Choroid plexus epithelial cell (primary cell): ENCODE measurements around the gene ERCC4.

Source experiments
- DNase-seq: peaks from one replicate; pipeline ENCODE4 v3.0.0-alpha.2; 2010; ENCODE audit warnings: low read depth
- H3K4me3 ChIP-seq: 2 replicates; pipeline ENCODE4 v1.5.1; 2011; ENCODE audit warnings: low read depth, mild to moderate bottlenecking, control low read depth, low read length, moderate library complexity
- TF ChIP-seq, protein P1 (sequence below): conservative IDR thresholded peaks from 2 replicates; pipeline ENCODE4 v1.5.1; 2011; ENCODE audit warnings: low read depth, mild to moderate bottlenecking, control low read depth, inconsistent platforms, low read length, moderate library complexity

Gene ERCC4

DNA sequence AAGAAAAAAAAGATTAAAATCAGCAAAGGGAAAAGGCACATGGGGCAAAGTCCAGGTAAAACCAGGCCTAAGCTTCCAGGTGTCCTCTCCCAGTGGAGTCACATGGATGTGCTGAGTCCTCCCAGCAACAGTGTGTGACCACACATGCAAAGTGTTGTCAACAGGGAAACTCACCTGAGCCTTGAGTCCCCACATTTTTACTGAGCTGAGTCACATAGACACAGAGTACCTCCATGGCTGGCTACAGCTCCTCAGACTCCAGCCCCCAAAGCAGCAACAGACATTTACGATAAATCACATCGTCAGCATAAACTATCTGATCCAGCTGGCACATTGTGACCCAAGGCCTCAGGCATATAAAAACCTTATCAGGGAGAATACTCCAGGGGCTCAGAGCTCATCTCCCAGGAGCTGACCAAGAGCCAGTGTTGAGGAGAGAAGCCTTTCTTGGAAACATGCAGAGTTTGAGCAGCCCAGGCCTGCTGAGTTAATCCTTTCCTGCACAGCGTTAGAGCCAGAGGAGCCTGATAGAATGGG is 20.5 kb downstream of the ERCC4 start:
- no peak for DNase-seq
- TF ChIP-seq, protein P1, sequence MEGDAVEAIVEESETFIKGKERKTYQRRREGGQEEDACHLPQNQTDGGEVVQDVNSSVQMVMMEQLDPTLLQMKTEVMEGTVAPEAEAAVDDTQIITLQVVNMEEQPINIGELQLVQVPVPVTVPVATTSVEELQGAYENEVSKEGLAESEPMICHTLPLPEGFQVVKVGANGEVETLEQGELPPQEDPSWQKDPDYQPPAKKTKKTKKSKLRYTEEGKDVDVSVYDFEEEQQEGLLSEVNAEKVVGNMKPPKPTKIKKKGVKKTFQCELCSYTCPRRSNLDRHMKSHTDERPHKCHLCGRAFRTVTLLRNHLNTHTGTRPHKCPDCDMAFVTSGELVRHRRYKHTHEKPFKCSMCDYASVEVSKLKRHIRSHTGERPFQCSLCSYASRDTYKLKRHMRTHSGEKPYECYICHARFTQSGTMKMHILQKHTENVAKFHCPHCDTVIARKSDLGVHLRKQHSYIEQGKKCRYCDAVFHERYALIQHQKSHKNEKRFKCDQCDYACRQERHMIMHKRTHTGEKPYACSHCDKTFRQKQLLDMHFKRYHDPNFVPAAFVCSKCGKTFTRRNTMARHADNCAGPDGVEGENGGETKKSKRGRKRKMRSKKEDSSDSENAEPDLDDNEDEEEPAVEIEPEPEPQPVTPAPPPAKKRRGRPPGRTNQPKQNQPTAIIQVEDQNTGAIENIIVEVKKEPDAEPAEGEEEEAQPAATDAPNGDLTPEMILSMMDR: no peak
- no peak overlapping the region for H3K4me3 ChIP-seq

DNA sequence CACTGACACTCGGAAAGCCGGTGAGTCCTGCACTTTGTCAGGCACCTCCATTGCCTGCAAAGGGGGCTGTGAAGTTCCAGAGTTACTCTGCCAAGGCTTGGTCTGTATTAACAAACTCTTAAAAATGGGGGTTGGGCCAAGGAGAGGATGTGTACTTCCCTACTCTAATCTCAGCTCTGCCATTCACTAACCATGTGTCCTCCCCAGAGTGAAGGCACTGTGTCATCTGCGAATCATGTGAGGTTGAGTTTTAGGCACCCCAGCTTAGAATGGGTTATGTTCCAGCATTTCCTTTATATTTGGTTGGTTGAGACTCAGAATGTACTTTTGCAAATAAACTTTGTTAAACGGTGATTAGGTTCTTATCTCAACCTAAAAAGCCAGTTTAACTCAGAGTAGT is 24.9 kb downstream of the ERCC4 start:
- TF ChIP-seq, protein P1: no peak
- no peak for DNase-seq
- no peak overlapping the region for H3K4me3 ChIP-seq

DNA sequence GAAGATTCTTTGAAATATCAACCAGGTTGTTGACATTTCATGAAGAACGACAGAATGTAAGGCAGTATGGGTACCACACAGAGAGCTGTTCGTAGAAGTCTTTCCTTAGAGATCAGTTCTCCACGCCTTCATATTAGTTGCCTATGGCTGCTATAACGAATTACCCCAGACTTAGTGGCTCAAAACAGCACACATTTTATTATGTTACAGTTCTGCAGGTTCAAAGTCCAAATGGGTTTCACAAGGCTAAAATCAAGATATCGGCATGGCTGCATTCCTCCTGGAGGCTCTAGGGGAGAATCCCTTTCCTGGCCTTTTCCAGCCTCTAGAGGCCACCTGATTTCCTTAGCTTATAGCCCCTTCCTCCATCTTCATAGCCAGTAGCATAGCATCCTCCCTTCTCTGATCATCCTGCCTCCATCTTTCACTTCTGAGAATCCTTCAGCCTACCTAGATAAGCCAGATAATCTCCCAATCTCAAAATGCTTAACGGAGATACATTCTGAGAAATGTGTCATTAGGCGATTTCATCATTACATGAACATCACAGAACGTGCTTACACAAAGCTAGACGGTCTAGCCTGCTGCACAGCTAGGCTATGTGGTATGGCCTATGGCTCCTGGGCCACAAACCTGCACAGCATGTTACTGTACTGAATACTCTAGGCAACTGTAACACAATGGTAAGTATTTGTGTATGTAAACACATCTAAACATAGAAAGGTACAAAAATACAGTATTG is 26.0 kb downstream of the ERCC4 start:
- peak; percentile 14 for DNase-seq
- no peak overlapping the region for H3K4me3 ChIP-seq
- TF ChIP-seq, protein P1: no peak

DNA sequence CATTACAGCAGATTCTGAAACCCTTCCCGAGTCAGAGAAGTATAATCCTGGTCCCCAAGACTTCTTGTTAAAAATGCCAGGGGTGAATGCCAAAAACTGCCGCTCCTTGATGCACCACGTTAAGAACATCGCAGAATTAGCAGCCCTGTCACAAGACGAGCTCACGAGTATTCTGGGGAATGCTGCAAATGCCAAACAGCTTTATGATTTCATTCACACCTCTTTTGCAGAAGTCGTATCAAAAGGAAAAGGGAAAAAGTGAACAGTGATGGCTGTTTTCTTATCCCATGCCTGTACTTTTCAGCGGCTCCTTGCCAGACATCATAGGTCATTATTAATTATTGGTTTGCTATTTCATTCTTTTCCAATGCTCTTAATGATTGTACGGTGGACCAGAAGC is 28.1 kb downstream of the ERCC4 start:
- no peak for DNase-seq
- H3K4me3 ChIP-seq: no peak overlapping the region
- TF ChIP-seq, protein P1: no peak

DNA sequence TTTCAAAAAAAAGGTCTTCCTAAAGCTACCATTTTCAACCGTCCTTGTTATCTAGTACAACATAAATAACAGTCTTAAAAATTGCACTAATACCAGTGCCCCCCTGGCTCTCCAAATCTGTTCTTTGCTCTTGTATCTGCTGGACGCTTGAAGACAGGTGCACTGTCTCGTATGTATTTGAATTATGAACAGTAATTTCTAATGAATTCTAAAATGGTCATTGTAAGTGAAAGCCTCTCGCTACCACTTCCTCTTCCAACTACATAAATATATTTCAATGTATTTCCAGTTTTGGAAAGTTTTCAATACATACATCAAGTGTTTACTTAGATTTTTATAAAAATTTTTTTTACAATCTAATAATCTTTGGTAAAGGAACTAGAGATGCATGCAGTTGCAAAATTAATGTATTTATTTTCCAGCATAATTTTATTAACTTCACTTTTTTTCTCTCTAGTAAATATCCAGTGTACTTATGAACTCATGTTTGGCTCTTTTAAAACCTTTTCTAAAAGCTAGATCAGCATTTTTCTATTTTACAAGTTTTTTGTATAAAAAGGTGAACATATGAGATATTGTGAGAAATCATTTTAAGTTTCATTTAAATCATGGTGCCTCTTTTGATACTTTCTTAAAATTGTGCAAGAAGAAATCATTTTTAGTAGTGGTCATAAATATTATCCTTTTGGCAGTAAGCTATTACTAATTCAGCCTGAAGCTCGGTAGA is 31.0 kb downstream of the ERCC4 start:
- no peak overlapping the region for H3K4me3 ChIP-seq
- TF ChIP-seq, protein P1: no peak
- no peak for DNase-seq

DNA sequence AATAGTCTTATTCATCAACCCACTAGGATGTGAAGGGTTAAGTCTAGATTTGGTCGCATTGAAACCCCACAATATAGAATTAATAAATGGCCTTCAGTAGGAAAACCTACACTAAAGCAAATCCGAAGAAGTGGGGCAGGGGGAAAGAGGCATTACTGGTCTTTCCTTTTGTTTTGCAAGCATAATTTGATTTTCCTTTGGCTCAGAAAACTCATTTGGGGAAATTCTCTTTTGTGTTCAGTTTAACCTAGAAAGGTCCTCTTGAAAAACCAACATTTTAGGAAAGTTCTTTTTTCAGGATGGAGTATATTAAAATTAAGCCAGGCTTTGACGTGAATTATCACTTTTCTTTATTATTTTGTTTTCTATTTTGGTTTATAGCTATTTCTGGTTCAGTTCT is 31.7 kb downstream of the ERCC4 start:
- TF ChIP-seq, protein P1: no peak
- no peak overlapping the region for H3K4me3 ChIP-seq
- DNase-seq: no peak
